HepG2 (cell line): ENCODE results near the gene ERF.

Source experiments
- CHD4 ChIP-seq: fragments of 200-600 bp; sonication (generic); IDR thresholded peaks from 2 replicates; pipeline ENCODE4 v1.7.0; 2017; ENCODE audit warnings: mild to moderate bottlenecking, low read length, borderline replicate concordance
- CTCF ChIP-seq: sonication (generic); formaldehyde crosslinking; IDR thresholded peaks from 2 replicates; pipeline ENCODE4 v1.5.0; 2020; ENCODE audit warnings: mild to moderate bottlenecking, missing genetic modification reagents, moderate library complexity
- FOXA3 ChIP-seq: IDR thresholded peaks from 2 replicates; pipeline ENCODE4 v1.6.1; 2016; ENCODE audit warnings: missing genetic modification reagents, missing compliant biosample characterization
- NR3C1 ChIP-seq: sonication (generic); formaldehyde crosslinking; IDR thresholded peaks from 2 replicates; pipeline ENCODE4 v1.4.0; 2020; ENCODE audit warnings: missing genetic modification reagents
- SIN3A ChIP-seq: IDR thresholded peaks from 2 replicates; pipeline ENCODE4 v1.6.1; 2011; ENCODE audit warnings: low read depth, mild to moderate bottlenecking, control low read depth, low read length, borderline replicate concordance
- TARDBP ChIP-seq: sonication (generic); formaldehyde crosslinking; IDR thresholded peaks from 2 replicates; pipeline ENCODE4 v1.8.0; 2022; ENCODE audit warnings: mild to moderate bottlenecking, missing genetic modification reagents
- ZBTB33 ChIP-seq: sonication (generic); formaldehyde crosslinking; IDR thresholded peaks from 2 replicates; pipeline ENCODE4 v1.4.0; 2020; ENCODE audit warnings: missing genetic modification reagents
- ZFY ChIP-seq: sonication (generic); formaldehyde crosslinking; IDR thresholded peaks from 2 replicates; pipeline ENCODE4 v1.4.0; 2020; ENCODE audit warnings: missing genetic modification reagents
- ZNF101 ChIP-seq: sonication (generic); formaldehyde crosslinking; IDR thresholded peaks from 2 replicates; pipeline ENCODE4 v1.4.0; 2020; ENCODE audit warnings: mild to moderate bottlenecking, low read depth, missing genetic modification reagents, borderline replicate concordance
- ZNF34 ChIP-seq: sonication (generic); formaldehyde crosslinking; IDR thresholded peaks from 2 replicates; pipeline ENCODE4 v1.4.0; 2020; ENCODE audit warnings: mild to moderate bottlenecking, missing genetic modification reagents, borderline replicate concordance
- ZNF737 ChIP-seq: sonication (generic); formaldehyde crosslinking; IDR thresholded peaks from 2 replicates; pipeline ENCODE4 v1.5.0; 2020; ENCODE audit warnings: missing genetic modification reagents, mild to moderate bottlenecking, borderline replicate concordance
- ZSCAN9 ChIP-seq: IDR thresholded peaks from 2 replicates; pipeline ENCODE4 v1.6.1; 2016; ENCODE audit warnings: borderline replicate concordance

GRCh38 chr19:42230571-42230970, 24.4 kb downstream of the ERF start:
- TF ChIP-seq ZNF737 (CRISPR knock-in tag) (no peak), FOXA3 (CRISPR knock-in tag) (no peak), CHD4 (no peak), CTCF (CRISPR knock-in tag) (no peak), ZNF101 (no peak), ZBTB33 (CRISPR knock-in tag) (no peak), NR3C1 (CRISPR knock-in tag) (no peak), ZNF34 (no peak), TARDBP (no peak), SIN3A (no peak), ZFY (CRISPR knock-in tag) (no peak), ZSCAN9 (CRISPR knock-in tag) (no peak)
